ENCODE measurements around the gene PRR18. TPM values are rescaled to one million over a fixed set of nuclear protein-coding genes. Genes with fewer than 3 reads are reported as not detected.

The PRR18 gene
- total and polyA plus RNA-seq, 2 of the 13 experiments (the other 11 are each of a cell fraction or from before 2014, with no cell fraction given) = 0.04 TPM

DNA sequence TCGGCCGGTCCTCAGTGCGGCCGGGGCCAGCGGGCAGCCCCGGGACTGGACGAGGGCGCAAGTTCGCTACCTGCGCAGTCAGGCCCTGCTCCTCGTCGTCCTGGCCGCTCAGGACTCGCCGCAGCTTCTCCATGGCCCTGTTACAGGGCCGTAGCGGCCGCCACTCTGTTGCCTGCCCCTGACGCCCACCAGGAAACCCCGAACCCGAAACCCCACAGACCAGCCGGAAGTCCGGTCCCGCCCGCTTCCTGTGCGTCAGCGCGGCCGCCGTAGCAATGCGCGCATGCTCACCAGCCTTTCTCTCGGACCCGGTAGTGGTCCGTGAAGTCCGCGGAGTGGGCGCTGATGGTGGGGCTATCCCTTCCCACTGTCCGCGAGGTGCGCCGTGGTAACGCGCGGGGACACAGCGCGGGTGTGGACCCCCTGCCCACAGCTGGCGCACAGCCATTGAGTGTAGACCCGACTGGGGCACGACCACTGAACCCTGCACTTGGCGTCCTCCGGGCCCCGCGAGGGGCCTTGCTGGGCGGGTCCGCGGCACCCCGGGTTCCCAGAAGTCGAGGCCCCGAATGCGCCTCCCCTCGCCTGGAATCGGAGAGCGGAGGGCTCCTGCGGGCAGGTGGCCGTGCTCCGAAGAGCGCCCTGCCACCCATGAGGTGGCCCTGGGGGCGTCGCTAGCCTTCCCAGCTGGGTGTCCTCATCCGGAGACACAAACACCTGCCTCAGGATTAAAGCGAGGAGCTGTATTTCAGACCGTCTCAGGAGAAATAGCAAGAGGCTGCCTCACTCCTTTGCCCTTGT is 34.4 kb upstream of the PRR18 start, which contains the start of gene SFT2D1 (continued):
- TF ChIP-seq, protein P1, sequence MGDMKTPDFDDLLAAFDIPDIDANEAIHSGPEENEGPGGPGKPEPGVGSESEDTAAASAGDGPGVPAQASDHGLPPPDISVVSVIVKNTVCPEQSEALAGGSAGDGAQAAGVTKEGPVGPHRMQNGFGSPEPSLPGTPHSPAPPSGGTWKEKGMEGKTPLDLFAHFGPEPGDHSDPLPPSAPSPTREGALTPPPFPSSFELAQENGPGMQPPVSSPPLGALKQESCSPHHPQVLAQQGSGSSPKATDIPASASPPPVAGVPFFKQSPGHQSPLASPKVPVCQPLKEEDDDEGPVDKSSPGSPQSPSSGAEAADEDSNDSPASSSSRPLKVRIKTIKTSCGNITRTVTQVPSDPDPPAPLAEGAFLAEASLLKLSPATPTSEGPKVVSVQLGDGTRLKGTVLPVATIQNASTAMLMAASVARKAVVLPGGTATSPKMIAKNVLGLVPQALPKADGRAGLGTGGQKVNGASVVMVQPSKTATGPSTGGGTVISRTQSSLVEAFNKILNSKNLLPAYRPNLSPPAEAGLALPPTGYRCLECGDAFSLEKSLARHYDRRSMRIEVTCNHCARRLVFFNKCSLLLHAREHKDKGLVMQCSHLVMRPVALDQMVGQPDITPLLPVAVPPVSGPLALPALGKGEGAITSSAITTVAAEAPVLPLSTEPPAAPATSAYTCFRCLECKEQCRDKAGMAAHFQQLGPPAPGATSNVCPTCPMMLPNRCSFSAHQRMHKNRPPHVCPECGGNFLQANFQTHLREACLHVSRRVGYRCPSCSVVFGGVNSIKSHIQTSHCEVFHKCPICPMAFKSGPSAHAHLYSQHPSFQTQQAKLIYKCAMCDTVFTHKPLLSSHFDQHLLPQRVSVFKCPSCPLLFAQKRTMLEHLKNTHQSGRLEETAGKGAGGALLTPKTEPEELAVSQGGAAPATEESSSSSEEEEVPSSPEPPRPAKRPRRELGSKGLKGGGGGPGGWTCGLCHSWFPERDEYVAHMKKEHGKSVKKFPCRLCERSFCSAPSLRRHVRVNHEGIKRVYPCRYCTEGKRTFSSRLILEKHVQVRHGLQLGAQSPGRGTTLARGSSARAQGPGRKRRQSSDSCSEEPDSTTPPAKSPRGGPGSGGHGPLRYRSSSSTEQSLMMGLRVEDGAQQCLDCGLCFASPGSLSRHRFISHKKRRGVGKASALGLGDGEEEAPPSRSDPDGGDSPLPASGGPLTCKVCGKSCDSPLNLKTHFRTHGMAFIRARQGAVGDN (CRISPR knock-in tag; IDR thresholded peaks at IDR 0.05) = peak; percentile 98
- TF ChIP-seq, protein P2, sequence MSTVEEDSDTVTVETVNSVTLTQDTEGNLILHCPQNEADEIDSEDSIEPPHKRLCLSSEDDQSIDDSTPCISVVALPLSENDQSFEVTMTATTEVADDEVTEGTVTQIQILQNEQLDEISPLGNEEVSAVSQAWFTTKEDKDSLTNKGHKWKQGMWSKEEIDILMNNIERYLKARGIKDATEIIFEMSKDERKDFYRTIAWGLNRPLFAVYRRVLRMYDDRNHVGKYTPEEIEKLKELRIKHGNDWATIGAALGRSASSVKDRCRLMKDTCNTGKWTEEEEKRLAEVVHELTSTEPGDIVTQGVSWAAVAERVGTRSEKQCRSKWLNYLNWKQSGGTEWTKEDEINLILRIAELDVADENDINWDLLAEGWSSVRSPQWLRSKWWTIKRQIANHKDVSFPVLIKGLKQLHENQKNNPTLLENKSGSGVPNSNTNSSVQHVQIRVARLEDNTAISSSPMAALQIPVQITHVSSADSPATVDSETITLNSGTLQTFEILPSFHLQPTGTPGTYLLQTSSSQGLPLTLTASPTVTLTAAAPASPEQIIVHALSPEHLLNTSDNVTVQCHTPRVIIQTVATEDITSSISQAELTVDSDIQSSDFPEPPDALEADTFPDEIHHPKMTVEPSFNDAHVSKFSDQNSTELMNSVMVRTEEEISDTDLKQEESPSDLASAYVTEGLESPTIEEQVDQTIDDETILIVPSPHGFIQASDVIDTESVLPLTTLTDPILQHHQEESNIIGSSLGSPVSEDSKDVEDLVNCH (CRISPR knock-in tag; IDR thresholded peaks at IDR 0.05) = no peak
- TF ChIP-seq RBFOX2 (IDR thresholded peaks at IDR 0.05; ENCODE audit: low read depth, low read length) = peak; percentile 100
- TF ChIP-seq, protein P3, sequence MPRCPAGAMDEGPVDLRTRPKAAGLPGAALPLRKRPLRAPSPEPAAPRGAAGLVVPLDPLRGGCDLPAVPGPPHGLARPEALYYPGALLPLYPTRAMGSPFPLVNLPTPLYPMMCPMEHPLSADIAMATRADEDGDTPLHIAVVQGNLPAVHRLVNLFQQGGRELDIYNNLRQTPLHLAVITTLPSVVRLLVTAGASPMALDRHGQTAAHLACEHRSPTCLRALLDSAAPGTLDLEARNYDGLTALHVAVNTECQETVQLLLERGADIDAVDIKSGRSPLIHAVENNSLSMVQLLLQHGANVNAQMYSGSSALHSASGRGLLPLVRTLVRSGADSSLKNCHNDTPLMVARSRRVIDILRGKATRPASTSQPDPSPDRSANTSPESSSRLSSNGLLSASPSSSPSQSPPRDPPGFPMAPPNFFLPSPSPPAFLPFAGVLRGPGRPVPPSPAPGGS (CRISPR knock-in tag; IDR thresholded peaks at IDR 0.05) = peak; percentile 95
- no peak for TF ChIP-seq MBNL3 (CRISPR knock-in tag; conservative IDR thresholded peaks at IDR 0.05)
- TF ChIP-seq, protein P4, sequence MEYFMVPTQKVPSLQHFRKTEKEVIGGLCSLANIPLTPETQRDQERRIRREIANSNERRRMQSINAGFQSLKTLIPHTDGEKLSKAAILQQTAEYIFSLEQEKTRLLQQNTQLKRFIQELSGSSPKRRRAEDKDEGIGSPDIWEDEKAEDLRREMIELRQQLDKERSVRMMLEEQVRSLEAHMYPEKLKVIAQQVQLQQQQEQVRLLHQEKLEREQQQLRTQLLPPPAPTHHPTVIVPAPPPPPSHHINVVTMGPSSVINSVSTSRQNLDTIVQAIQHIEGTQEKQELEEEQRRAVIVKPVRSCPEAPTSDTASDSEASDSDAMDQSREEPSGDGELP (IDR thresholded peaks at IDR 0.05; ENCODE audit: borderline replicate concordance, low read depth) = peak; percentile 71; the same call in 1 of the 2 replicates
- peak; percentile 89; the same call in 1 of the 2 replicates for TF ChIP-seq ZNF530 (CRISPR knock-in tag; IDR thresholded peaks at IDR 0.05; ENCODE audit: low read depth)
- no peak for TF ChIP-seq DNMT3B (CRISPR knock-in tag; conservative IDR thresholded peaks at IDR 0.05)
- peak; percentile 74; the same call in 1 of the 2 replicates for TF ChIP-seq TMF1 (CRISPR knock-in tag; IDR thresholded peaks at IDR 0.05; ENCODE audit: low read depth)
- peak; percentile 32; the same call in 1 of the 2 replicates for TF ChIP-seq RAD21 (CRISPR knock-in tag; IDR thresholded peaks at IDR 0.05)
- TF ChIP-seq, protein P5, sequence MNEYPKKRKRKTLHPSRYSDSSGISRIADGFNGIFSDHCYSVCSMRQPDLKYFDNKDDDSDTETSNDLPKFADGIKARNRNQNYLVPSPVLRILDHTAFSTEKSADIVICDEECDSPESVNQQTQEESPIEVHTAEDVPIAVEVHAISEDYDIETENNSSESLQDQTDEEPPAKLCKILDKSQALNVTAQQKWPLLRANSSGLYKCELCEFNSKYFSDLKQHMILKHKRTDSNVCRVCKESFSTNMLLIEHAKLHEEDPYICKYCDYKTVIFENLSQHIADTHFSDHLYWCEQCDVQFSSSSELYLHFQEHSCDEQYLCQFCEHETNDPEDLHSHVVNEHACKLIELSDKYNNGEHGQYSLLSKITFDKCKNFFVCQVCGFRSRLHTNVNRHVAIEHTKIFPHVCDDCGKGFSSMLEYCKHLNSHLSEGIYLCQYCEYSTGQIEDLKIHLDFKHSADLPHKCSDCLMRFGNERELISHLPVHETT (CRISPR knock-in tag; conservative IDR thresholded peaks at IDR 0.05) = peak; percentile 79; the same call in 1 of the 2 replicates
- TF ChIP-seq TOPORS (CRISPR knock-in tag; IDR thresholded peaks at IDR 0.05) = no peak; the same call in 1 of the 2 replicates
- TF ChIP-seq, protein P6, sequence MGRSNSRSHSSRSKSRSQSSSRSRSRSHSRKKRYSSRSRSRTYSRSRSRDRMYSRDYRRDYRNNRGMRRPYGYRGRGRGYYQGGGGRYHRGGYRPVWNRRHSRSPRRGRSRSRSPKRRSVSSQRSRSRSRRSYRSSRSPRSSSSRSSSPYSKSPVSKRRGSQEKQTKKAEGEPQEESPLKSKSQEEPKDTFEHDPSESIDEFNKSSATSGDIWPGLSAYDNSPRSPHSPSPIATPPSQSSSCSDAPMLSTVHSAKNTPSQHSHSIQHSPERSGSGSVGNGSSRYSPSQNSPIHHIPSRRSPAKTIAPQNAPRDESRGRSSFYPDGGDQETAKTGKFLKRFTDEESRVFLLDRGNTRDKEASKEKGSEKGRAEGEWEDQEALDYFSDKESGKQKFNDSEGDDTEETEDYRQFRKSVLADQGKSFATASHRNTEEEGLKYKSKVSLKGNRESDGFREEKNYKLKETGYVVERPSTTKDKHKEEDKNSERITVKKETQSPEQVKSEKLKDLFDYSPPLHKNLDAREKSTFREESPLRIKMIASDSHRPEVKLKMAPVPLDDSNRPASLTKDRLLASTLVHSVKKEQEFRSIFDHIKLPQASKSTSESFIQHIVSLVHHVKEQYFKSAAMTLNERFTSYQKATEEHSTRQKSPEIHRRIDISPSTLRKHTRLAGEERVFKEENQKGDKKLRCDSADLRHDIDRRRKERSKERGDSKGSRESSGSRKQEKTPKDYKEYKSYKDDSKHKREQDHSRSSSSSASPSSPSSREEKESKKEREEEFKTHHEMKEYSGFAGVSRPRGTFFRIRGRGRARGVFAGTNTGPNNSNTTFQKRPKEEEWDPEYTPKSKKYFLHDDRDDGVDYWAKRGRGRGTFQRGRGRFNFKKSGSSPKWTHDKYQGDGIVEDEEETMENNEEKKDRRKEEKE (IDR thresholded peaks at IDR 0.05) = no peak
- no peak for TF ChIP-seq JUNB (CRISPR knock-in tag; IDR thresholded peaks at IDR 0.05; ENCODE audit: borderline replicate concordance)
- TF ChIP-seq SKI (IDR thresholded peaks at IDR 0.05; ENCODE audit: partially characterized antibody) = peak; percentile 65

Data from HepG2 (cell line).